NOMO-1 treated with DMSO at 0.1 percent for 48 hours (cell line): ENCODE data around the gene SIPA1L3.
"Not testable (repeated sequence)": the region's sequence is repeated elsewhere in the genome, so short reads cannot be mapped to it uniquely, and the experiment has no call there.

Experiments
- DNase-seq: peaks from one replicate; lab custom pipeline; 2025; ENCODE audit not compliant: unreplicated experiment; lab: John Stamatoyannopoulos, UW

SIPA1L3 gene

DNA sequence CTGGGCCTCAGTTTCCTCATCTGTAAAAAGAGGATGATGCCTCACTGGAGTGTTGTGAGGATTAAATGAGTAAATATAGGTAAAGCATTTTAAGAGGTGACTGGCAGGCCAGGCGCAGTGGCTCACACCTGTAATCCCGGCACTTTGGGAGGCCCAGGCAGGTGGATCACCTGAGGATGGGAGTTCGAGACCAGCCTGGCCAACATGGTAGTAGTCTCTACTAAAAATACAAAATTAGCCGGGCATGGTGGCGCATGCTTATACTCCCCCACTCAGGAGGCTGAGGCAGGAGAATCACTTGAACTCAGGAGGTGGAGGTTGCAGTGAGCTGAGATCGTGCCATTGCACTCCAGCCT is 317.8 kb downstream of the SIPA1L3 start:
- DNase-seq = not testable (repeated sequence)

- no peak for DNase-seq
Observed at GRCh38 chr19:38227287-38228004, 320.4 kb downstream of the SIPA1L3 start.

- no peak for DNase-seq
Observed at GRCh38 chr19:38228005-38228377, 321.0 kb downstream of the SIPA1L3 start.

GRCh38 chr19:38228491-38229439 is 321.8 kb downstream of the SIPA1L3 start:
- no peak for DNase-seq

GRCh38 chr19:38229585-38230073 is 322.6 kb downstream of the SIPA1L3 start:
- peak; percentile 82 for DNase-seq

DNA sequence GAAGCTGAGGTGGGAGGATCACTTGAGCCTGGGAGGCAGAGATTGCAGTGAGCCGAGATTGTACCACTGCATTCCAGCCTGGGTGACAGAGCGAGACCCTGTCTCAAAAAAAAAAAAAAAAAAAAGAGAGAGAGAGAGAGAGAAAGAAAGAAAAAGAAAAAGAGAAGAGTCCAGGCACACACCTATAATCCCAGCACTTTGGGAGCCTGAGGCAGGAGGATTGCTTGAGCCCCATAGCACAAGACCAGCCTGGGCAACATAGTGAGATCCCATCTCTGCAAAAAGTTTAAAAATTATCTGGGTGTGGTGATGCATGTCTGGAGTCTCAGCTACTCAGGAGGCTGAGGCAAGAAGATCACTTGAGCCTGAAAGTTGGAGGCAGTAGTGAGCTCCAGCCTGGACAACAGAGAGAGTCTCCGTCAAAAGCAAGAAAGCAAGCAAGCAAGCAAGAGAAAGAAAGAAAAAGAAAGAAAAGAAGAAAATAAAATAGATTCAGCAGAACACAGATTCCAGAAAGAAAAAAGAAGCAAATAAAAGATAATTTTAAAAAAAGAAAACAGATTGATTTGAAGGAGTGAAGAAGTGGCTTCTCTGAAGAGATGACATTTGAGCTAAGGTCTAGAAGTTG is 323.6 kb downstream of the SIPA1L3 start:
- not testable (repeated sequence) for DNase-seq

- no peak for DNase-seq
Observed at GRCh38 chr19:38231918-38232317, 324.9 kb downstream of the SIPA1L3 start.

DNA sequence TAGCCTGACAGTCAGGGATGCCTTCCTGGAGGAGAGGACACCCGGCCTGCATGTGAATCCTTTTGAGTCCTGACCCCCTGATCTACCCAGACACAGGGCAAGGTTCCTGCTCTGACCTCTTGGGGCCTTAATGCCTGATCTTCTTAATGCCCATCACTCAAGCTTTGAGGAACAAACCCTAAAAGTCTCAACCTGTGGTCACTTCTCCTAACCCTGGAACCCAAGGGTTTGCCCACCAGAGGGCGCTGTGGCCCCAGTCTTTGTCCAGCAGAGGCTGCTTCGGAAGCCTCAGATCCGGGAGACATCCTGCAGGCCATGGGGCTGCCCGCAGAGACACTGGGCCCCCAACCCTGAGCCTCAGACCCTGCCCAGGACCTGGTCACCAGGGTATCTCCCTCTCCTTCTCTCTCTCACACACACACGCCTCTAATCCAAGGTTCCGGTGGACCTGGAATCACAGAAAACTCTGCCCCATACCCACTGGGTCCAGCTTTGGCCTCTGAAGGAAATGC is 326.8 kb downstream of the SIPA1L3 start:
- peak; percentile 76 for DNase-seq

DNA sequence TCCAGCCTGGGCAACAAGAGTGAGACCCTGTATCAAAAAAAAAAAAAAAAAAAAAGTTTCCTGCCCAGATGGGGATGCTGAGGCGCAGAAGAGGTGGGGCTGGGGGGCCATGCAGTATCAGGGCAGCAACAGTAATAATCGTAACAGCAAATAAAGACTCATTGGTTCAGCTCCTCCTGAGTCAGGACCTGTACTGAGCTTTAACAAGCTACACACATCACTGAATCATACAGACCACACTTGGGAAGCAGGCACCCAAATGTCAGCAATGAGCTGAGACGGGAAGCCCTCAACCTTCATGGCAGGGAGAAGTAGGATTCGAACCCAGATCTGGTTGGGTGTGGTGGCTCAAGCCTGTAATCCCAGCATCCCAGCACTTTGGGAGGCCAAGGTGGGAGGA is 327.6 kb downstream of the SIPA1L3 start:
- DNase-seq = no peak

- no peak for DNase-seq
Observed at GRCh38 chr19:38239816-38240215, 332.8 kb downstream of the SIPA1L3 start.

GRCh38 chr19:38243279-38243673 is 336.3 kb downstream of the SIPA1L3 start:
- DNase-seq = no peak

GRCh38 chr19:38245826-38246498 is 339.0 kb downstream of the SIPA1L3 start:
- peak; percentile 42 for DNase-seq

DNA sequence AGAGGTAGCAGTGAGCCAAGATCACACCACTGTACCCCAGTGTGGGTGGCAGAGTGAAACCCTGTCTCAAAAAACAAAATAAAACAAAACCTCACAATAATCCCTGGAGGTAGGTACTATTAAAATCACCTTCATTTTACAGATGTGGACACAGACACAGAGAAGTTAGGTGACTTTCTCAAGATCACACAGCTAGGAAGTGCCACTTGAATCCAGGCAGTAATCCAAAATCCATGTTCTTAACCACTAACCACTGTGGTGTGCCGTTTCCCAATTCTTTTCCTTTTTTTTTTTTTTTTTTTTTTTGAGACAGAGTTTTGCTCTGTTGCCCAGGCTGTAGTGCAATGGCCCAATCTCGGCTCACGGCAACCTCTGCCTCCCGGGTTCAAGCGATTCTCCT is 340.1 kb downstream of the SIPA1L3 start:
- DNase-seq = no peak

DNA sequence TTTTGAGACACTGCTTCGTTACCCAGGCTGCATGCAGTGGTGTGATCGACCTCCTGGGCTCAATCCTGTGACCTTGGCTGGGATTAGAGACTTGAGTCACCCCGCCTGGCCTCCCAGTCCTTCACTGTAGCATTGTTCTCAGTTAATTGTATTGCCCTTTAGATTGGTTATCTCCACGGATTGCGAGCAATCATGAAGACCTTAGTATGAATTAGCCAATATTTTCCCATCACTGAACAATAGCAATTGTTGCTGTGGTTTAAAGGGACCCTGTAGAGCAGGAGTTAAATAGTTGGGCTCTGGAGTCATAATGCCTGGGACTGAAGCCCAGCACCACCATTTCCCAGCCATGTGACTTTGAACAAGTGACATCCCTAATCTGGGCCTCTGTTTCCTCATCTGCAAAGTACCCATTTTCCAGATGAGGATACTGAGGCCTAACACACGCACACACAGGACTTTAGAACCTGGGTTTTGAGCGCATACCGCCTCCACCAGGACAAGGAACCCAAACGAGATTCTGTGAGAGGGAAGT is 340.8 kb downstream of the SIPA1L3 start:
- DNase-seq = no peak

GRCh38 chr19:38248421-38248820 is 341.4 kb downstream of the SIPA1L3 start:
- DNase-seq = no peak

- DNase-seq = no peak
Observed at GRCh38 chr19:38250428-38250820, 343.4 kb downstream of the SIPA1L3 start.

DNA sequence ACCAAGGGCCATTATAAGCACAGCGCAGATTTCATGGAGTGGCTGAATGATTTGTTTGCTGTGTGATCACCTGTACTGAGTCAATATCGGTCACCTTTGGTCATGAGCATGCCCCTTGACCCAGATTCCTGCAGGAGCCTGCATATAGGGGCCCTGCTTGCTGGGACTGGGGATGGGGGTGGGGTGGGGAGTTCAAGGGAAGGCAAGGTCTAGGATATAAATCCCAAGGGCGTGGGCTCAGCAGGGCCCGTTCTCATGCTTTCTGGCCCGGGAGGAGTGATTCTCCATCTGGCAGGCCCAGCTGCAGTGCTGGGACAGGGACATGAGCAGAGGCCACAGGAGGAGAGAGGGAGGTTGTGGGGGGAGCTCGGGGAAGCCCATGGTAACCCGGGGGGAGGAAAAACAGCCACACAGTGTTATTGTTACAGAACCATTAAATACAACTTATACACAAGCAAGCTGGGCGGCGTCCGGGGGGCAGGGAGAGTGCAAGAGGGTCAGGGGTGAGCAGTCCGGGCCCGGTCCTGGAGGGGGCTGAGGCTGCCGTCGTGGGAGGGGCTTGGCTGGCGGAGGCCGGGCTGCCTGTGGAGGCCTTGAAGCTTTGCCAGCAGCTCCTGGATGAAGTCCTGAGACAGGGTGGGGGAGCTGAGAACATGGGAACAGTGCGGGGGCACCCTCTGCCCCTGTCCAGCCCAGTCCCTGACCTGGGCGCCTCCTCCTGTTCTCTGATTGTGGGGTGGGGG is 344.0 kb downstream of the SIPA1L3 start:
- no peak for DNase-seq

- DNase-seq = no peak
Observed at GRCh38 chr19:38251564-38252051, 344.6 kb downstream of the SIPA1L3 start.

- no peak for DNase-seq
Observed at GRCh38 chr19:38252385-38252784, 345.4 kb downstream of the SIPA1L3 start.
